Right lung (tissue), 5 donors: ENCODE data around the gene PAX8. TPM values are rescaled to one million over a fixed set of nuclear protein-coding genes. Genes with fewer than 3 reads are reported as not detected.

Experiments
- DNase-seq, 2 donors: peaks; one replicate each; pipeline ENCODE4 v3.0.0-alpha.2; 2013
- polyA plus RNA-seq, 5 donors: library from polyadenylated mRNA; unstranded; fragments of 120-200 nt; gene quantifications; one replicate each; pipeline versions ENCODE4 v1.2.1 to v1.2.3, GENCODE V29; 2013; ENCODE audit warnings: inconsistent platforms in 1 of 5, low replicate concordance in 1 of 5; ENCODE audit not compliant: insufficient read length in 5 of 5, insufficient read depth in 1 of 5

Gene PAX8
- polyA plus RNA-seq, 5 donors, result 2.0 to 14.5 (median 4.4) TPM

- no peak for DNase-seq
Observed at GRCh38 chr2:113268621-113269360, 9.9 kb downstream of the PAX8 start.

GRCh38 chr2:113266431-113266830 is 12.3 kb downstream of the PAX8 start:
- DNase-seq, result no peak

- no peak for DNase-seq
Observed at GRCh38 chr2:113264713-113265403, 13.9 kb downstream of the PAX8 start.

GRCh38 chr2:113263546-113263945 is 15.2 kb downstream of the PAX8 start:
- no peak for DNase-seq

- DNase-seq, result no peak
Observed at GRCh38 chr2:113260991-113261390, 17.7 kb downstream of the PAX8 start.

GRCh38 chr2:113258471-113259147 is 20.1 kb downstream of the PAX8 start:
- no peak for DNase-seq

- DNase-seq, result no peak
Observed at GRCh38 chr2:113257516-113258264, 21.0 kb downstream of the PAX8 start.

- DNase-seq, result no peak
Observed at GRCh38 chr2:113255140-113256070, 23.3 kb downstream of the PAX8 start.

- no peak for DNase-seq
Observed at GRCh38 chr2:113253453-113253852, 25.3 kb downstream of the PAX8 start.

- no peak for DNase-seq
Observed at GRCh38 chr2:113252047-113252590, 26.6 kb downstream of the PAX8 start.

- DNase-seq, result no peak
Observed at GRCh38 chr2:113251118-113251517, 27.6 kb downstream of the PAX8 start.

GRCh38 chr2:113248997-113249770 is 29.5 kb downstream of the PAX8 start:
- peak; percentile 60 to 66 for DNase-seq

- DNase-seq, result no peak
Observed at GRCh38 chr2:113246606-113247005, 32.1 kb downstream of the PAX8 start.

- no peak for DNase-seq
Observed at GRCh38 chr2:113245276-113245711, 33.4 kb downstream of the PAX8 start.

- DNase-seq, result no peak
Observed at GRCh38 chr2:113242327-113242726, 36.4 kb downstream of the PAX8 start.

GRCh38 chr2:113240915-113241911 is 37.5 kb downstream of the PAX8 start:
- DNase-seq, result no peak

GRCh38 chr2:113240150-113240914 is 38.4 kb downstream of the PAX8 start:
- DNase-seq, result peak; percentile 90 to 93
